ENCODE data around the gene LILRB2. TPM values are rescaled to one million over a fixed set of nuclear protein-coding genes. Genes with fewer than 3 reads are reported as not detected.
A peak's percentile ranks its signal among the peaks of the same experiment; 100 is the strongest.
"Not testable (repeated sequence)": the region's sequence is repeated elsewhere in the genome, so short reads cannot be mapped to it uniquely, and the experiment has no call there.

LILRB2 gene
- total RNA-seq (2014; rRNA removed; shearing (Covaris generic)) = not detected in 2 replicates

DNA sequence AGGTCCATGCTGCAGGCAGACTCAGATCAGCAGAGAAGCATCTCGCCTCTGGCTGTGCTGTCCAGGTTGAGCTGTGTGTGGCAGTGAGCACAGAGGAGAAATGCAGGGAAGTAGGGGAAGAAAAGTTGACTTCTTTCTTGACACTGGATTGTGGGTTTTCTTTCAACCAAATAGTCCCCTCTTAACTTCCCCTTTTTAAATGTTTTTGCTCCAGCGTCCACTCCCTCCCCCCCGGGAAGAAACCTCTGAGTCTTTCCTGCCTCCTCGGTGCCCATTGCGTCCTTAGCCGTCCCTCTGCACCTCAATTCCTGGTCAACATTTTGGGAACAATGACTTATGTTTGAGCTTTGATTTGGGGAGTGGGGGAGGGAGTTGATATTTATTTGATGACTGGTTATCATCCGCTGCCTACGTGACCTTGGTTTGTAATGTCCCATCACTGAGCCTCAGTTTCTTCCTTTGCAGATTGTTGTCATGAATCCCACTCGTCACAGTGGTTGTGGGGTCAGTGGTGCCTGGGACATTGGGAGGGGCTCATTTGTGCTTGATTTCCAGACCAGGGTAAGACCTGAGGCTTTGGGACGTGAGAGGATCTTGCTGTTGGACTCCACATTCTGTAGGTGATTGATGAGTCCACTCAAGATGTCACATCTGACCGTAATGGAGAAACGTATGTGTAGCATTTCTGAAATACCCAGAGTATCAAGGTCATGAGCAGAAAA is at the start of gene LILRB2:
Gene LILRB2, minus strand, starts transcription at position 104 of the 722 bp plus-strand sequence. CDS start 614 bp downstream, outside the sequence.
- no peak for DNase-seq (ENCODE audit: low read depth)

DNA sequence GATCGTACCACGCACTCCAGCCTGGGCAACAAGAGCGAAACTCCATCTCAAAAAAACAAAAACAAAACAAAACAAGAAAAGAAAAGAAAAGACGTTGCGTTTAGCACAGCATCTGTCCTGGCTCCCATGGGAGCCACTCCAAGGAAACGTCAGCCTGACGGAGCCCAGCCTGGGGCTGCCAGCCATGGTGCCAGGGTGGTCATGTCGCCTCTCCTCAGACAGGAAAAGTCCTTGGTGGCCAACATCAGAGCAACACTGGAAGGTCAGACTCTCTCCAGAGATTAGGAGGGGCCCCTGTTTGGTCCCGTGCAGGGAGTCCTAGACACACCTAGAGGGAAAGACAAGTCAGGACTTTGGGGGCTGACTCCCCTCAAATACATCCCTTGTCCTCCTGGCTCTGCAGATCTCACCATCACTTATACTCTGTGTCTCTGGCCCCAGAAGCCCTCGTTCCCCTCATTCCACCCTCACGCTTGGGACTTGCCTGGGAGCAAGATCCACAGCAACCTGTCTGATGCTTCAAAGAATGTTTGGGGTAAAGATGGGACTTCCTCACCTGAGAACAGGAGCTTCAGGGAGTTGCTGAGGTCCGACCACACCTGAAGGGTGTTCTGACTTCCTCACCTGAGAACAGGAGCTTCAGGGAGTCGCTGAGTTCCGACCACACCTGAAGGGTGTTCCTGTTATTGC is 48.7 kb upstream of the LILRB2 start:
- no peak for DNase-seq (ENCODE audit: low read depth)

DNA sequence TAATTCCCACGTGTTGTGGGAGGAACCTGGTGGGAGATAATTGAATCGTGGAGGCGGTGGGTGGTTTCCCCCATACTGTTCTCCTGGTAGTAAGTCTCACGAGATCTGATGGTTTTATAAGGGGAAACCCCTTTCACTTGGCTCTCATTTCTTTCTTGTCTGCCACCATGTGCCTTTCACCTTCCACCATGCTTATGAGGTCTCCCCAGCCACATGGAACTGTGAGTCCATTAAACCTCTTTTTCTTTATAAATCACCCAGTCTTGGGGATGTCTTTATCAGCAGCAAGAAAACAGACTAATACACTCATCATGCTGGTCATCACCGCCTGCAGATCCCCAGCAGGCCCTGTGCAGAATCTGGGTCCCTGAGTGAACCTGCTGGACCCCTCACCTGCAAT is 47.9 kb upstream of the LILRB2 start:
- not testable (repeated sequence) for DNase-seq (ENCODE audit: low read depth)

DNA sequence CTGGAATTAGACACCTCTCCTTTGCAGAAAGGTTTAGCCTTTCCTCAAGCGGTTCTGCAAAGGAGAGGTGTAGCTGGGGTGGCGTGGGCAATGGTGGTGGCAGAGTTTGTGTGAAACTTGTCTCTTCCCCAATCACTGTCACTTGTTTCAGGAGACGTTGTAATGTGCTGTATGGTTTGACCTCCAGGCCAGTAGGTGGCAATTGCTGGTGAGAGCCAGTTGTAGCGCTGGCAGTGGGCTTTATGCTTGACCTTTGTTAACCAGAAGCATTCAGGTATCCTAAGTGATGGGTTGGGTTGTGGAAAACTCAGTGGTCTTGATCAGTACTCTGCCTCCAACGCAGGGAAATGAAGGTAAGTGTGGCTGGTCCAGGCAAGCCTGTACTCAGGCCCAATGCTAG is 44.7 kb upstream of the LILRB2 start:
- DNase-seq (ENCODE audit: low read depth) = no peak

DNA sequence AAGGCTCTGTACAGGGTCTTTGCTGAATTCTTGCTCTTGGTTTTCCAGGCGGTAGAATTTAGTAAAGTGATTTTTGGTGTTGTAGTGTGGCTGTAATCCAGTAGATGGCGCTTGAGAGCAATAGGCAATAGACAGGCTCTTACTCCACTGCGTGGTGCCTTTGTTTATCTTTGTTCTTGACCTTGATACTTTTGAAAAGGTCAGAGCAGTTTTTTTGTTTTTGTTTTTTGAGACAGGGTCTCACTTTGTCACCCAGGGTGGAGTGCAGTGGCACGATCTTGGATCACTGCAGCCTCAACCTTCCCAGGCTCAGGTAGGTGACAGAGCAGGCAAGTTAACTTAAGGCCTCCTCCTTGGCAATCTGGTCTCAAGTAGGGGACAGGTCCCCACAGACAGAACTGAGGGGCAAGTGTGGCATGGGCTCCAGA is 44.3 kb upstream of the LILRB2 start:
- DNase-seq (ENCODE audit: low read depth) = peak; percentile 39

DNA sequence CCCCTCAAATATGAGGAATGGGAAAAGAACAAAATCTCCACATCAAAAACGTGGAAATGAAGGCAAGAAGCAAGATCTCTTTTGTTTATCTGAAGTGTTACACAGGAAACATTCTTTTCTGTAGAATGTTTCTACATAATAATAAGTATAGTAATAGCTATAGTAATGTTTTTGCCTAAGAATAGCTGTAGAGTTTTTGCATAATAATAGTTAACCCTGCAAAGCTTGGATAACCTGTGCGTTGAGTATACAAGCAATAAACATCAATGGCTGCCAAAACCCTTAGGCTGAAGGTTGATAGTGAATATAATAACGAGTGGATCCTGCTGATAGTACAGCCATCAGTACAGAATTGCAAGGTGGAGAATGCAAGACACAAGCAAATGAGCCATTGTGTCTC is 43.2 kb upstream of the LILRB2 start:
- no peak for DNase-seq (ENCODE audit: low read depth)

DNA sequence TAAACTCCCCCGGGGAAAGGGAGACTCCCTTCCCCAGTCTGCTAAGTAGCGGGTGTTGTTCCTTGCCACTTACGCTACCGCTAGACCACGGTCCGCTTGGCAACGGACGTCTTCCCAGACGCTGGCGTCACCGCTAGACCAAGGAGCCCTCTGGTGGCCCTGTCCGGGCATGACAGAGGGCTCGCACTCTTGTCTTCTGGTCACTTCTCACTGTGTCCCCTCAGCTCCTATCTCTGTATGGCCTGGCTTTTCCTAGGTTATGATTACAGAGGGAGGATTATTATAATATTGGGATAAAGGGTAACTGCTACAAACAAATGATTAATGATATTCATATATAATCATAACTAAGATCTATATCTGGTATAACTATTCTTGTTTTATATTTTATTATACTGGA is 42.0 kb upstream of the LILRB2 start:
- DNase-seq (ENCODE audit: low read depth) = not testable (repeated sequence)

DNA sequence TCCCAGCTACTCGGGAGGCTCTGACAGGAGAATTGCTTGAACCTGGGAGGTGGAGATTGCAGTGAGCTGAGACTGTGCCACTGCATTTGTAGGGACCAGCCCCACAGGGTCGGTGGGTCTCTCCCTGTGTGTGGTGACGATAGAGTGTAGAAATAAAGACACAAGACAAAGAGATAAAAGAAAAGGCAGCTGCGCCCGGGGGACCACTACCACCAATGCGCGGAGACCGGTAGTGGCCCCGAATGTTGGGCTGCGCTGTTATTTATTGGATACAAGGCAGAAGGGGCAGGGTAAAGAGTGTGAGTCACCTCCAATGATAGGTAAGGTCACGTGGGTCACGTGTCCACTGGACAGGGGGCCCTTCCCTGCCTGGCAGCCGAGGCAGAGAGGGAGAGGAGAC is 41.4 kb upstream of the LILRB2 start:
- DNase-seq (ENCODE audit: low read depth) = not testable (repeated sequence)

DNA sequence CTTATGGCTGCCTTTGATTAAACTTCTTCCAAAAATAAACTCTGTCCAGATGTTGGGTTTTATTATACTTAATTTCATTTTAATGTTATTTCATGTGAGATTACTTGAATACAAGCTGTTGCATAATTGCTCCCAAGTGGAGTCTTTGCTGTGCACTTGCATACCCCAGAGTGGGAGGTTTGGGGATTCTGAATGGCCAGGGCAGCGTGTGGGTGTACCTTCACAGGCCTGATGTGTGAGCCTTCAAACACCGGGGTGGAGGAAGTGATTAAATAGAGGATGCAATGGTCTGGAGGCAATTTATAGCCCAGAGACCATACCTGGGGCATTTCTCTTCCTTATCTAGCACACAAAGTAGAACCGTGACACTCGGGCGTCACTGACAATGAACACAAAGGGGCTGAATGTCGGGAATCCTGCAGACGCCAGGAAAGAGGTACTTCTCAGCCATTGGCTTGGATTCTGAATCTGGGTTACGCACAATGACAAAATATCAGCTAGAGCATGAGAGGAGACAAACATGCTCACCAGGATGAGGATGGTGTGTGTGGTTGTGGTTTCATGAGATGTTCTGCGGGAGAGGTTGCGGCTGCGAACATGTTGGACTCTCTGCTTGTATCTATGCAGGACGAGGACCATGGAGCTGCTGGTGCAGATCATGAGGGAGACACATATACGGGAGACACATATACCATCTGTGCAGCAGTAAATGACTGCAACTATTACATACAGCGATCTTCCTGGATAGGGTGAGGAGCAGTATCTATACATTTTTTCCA is 39.2 kb upstream of the LILRB2 start:
- no peak for DNase-seq (ENCODE audit: low read depth)

DNA sequence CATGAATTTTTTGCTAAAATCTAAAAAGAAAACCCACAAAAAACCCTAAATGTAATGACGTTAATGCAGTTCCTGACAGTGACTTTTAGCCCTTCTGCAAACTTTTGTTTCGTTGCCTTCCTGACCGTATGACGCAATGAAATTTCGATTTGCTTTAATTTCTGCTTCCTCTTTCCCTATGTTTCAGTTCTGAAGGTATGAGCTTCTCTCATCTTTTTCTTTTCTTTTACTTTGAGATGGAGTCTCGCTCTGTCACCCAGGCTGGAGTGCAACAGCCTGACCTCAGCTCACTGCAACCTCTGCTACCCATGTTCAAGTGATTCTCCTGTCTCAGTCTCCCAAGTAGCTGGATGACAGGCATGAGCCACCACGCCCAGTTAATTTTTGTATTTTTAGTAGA is 38.1 kb upstream of the LILRB2 start:
- no peak for DNase-seq (ENCODE audit: low read depth)

DNA sequence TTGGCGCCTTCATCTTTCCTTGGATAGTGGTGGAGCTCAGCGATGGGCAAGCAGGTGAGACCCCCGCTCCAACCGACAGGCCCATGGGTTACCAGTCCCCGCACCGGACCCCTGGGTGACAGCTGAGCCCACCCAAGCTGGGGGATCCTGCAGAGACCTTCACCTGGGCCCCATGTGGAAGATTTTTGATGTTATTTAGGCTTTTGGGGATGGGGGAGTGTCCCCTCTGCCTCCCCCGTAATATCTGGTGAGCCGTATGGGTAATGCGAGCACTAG is 37.0 kb upstream of the LILRB2 start:
- DNase-seq (ENCODE audit: low read depth) = no peak

DNA sequence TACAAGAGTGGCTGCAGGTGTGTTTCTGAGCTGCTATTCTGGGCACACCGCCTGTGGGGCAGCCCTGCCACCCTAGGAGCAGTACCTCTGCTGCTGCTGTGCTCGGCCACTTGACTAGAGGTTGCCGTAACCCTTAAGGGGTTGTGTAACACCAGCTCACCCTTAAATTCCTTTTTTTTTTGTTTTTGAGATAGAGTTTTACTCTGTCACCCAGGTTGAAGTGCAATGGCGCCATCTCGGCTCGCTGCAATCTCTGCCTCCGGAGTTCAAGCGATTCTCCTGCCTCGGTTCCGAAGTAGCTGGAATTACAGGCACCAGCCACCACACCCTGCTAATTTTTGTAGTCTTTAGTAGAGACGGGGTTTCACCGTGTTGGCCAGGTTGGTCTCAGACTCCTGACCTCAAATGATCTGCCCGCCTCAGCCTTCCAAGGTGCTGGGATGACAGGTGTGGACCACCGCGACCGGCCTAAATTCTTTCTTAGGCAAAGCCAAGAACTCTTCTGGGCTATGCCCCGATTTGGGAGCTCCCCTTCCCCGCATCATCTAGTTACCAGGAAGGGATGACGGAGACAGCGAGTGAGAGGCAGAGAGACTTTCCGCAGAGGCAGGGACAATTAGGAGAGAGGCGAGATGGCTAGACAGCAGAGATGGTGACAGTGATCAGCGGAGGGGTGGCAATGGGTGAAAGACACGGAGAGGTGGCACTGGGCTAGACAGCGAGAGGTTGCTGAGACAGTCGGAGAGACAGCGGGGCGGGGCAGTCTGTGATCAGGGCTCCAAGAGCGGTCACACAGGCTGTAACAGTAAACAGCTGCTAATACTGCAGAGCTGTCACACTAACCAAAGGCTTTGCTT is 36.4 kb upstream of the LILRB2 start:
- no peak for DNase-seq (ENCODE audit: low read depth)

DNA sequence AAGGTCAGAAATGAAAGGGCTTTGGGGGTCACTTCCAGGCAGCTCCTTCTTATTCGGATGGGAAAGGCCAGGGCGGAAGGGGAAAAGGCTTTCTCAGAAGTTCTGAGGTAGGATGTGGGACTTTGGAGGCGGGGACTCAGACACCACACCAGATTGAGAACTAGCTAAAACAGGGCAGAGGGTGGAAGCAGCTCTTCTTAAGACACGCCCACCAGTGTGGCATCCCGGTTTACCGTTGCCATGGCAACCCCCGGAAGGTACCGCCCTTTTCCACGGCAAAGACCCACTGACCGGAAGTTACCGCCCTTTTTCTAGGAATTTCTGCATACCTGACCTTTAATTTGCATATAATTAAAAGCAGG is 35.8 kb upstream of the LILRB2 start:
- no peak for DNase-seq (ENCODE audit: low read depth)

DNA sequence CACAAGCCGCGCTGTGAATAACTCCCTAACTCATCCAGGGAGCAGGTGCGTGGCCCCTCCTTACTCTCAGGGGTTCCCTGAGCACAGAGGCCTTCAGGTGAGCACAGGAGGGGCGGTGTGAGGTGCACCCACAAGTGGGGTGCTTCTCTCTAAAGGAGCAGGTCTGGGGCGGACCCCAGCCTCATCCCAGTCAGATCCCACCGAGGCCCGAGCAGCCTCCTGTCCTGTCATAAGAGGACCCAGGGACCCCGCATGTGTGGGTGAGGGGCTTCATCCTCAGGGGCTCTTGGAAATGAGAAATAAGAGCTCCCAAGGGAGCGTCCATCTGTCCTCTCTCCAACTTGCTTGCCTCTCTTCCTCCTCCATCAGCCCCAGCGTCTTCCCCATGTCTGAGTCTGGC is 35.0 kb upstream of the LILRB2 start:
- no peak for DNase-seq (ENCODE audit: low read depth)

DNA sequence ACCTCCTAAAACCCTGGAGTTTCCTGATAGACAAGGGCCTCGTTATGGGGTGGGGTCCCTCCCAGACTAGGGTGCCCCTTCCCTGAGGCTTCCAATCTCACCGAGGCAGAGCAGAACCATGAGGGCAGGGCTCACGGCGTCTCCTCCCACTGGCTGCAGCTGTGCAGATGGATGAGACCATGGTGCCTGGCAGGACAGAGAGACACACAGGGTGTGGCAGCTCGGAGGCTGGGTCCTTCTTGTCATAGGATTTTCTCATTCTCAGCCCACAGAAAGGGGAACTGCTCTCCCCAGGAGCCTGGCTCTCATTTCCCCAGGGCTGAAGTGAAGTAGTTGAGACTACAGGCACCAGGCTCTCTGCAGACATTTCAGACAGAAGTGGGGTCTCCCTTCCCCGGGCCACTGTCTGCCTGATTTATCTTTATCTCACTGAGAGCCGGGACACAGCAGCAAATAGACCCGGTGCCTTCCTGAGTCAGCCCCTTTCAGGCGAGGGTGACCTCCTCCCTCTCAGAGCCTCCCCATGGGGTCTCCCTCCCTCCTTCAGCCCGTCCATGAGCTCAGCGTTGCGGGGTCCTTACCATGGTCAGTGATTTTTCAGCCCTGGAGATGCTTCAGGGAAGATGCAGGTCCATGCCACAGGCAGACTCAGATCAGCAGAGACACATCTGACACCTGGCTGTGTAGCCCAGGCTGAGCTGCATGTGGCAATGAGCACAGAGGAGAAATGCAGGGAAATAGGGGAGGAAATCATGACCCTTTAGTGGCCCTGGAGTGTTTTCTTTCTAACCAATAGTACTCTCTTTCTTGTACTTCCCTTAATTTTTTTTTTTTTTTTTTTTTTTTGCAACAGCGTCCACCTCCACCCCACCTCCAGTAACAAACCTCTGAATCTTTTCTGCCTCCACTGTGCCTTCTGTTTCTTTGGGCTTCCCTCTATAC is 31.8 kb upstream of the LILRB2 start, which contains the start of gene LILRA5:
Gene LILRA5, minus strand, starts transcription at position 731 of the 942 bp plus-strand sequence. Its CDS starts 147 bp downstream, at position 584.
- DNase-seq (ENCODE audit: low read depth) = no peak

DNA sequence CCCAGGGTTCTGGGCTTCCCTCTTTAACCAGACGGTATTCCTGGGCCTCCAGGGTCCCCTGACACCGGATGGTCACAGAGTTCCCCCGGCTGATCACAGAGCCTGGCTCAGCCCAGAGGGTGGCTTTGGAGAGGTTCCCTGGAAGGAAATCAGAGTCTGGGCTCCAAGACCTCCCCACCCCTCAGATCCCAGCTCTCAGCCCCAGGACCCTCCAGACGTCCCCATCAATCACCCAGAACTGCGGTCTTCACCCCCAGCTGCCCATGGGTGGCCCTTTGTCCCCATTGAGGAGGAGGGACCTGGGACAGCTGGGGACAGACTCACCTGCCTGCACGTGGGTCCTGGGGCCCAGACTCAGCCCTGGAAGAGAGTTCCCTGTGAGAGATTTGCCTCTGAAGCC is 31.1 kb upstream of the LILRB2 start:
- DNase-seq (ENCODE audit: low read depth) = no peak

DNA sequence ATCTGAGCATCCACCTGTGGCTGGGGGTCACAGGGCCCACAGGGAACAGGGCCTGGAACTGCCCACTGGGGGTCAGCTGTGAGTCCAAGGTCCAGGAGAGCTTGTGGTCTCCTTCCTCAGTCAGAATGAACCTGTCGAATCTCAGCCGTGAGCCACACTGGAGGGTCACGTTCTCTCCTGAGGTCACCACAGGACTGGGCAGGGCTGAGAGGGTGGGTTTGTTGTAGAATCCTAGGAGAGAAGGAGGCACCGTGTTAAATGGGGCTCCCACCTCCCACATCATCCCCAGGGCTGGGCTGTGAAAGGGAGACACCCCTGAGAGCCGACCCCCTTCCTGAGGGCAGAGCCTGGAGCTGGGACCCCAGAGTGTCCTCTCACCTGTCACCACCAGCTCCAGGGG is 30.6 kb upstream of the LILRB2 start:
- no peak for DNase-seq (ENCODE audit: low read depth)

DNA sequence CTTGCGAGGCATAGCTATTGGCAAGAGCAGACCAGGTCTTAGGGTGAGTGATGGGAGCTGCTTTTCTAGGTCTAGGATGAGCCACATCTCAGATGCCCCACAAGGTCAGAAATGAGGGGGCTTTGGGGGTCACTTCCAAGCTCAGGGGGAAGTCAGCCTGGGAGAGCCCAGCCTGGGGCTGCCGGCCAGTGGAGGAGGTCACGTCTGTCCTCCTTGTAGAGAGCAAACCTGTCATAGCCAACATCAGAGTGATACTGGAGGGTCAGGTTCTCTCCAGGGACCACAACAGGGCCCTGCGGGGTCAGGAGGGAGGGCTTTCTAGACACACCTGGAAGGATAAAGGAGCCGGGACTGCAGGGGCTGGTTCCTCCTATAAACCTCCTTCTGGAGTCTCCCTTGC is 29.6 kb upstream of the LILRB2 start:
- no peak for DNase-seq (ENCODE audit: low read depth)

DNA sequence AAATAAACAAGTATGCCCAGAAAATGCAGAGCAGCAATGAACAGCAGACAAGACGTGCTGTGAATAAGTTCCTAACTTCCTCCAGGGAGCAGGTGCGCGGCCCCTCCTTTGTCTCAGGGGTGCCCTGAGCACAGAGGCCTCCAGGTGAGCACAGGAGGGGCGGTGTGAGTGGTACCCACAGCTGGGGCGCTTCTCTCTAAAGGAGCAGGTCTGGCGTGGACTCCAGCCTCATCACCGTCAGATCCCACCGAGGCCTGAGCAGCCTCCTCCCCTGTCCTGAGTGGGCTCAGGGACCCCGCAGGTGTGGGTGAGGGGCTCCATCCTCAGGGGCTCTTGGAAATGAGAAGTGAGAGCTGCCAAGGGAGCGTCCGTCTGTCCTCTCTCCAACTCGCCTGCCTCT is 28.9 kb upstream of the LILRB2 start:
- no peak for DNase-seq (ENCODE audit: low read depth)

DNA sequence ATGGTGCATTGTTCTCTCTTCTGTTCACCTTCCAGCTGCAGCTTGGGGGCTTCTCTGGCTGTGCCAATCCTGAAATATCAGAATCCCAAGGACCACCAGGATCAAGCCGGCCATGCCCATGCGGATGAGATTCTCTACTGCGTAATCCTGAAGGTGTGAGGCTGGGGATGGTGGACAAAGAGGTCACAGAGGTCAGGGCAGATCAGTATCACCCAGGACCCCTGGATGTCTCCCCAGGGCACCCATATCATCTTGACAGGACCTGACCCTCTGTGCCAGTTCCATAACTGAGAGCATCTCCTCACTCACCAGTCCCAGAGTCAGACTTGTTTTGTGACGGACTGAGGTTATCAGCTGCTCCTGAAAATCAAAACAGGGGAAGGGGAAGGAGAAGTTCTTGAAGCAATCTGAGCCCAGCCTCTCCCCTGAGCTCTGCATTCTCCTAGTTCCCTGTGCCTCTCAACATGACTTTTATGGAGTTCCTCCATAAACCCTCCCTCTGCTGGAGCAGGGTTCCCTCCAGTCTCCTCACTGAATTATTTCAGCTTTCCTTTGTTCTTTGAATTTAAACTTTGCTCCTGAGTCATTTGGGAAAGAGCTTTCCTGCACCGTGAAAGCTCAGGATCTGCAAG is 26.6 kb upstream of the LILRB2 start:
- no peak for DNase-seq (ENCODE audit: low read depth)
